Erythroblast (primary cell): ENCODE results near the gene METRN.

Source experiments
- GATA1 ChIP-seq: IDR thresholded peaks from 2 replicates; pipeline ENCODE4 v1.6.1; 2011; ENCODE audit warnings: low read depth, mild to moderate bottlenecking, control low read depth, low read length, moderate library complexity
- POLR2A ChIP-seq: IDR thresholded peaks from 2 replicates; pipeline ENCODE4 v1.6.1; 2011; ENCODE audit warnings: mild to moderate bottlenecking, low read length

DNA sequence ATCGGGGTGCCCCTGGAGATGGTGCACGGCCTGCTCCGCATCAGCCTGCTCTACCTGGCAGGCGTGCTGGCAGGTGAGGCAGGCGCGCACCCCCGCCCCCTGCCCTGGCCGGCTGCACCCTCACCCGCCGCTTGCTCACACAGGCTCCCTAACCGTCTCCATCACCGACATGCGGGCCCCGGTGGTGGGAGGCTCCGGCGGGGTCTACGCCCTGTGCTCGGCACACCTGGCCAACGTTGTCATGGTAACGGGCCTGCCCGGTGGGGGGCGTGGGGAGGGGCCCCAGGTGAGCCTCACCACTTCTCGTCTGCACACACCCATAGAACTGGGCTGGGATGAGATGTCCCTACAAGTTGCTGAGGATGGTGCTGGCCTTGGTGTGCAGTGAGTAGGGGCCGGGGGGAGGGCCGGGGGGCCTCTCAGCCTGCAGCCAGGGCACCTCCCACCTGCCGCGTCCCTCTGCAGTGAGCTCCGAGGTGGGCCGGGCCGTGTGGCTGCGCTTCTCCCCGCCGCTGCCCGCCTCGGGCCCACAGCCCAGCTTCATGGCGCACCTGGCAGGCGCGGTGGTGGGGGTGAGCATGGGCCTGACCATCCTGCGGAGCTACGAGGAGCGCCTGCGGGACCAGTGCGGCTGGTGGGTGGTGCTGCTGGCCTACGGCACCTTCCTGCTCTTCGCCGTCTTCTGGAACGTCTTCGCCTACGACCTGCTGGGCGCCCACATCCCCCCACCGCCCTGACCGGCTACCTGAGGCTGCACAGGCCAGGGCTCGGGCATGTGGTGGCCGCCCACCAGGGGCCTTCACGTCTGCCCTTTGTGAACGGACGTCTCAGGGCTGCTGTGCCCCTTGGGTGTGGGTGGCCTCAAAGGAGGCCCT, 37.4 kb upstream of the METRN start:
- TF ChIP-seq POLR2A, result no peak
- no peak for TF ChIP-seq GATA1
